SK-N-SH (cell line): ENCODE data around the gene PCOLCE2.

Source experiments
- CHD2 ChIP-seq: fragments of 150-350 bp; IDR thresholded peaks from 2 replicates; pipeline ENCODE4 v1.6.1; 2018; ENCODE audit warnings: low read length; ENCODE audit not compliant: partially characterized antibody
- EP300 ChIP-seq, 2 experiments: IDR thresholded peaks; 2 replicates each; pipeline versions ENCODE4 v1.4.0 to v1.6.1; 2012; ENCODE audit warnings: borderline replicate concordance in 1 of 2, low read depth in 1 of 2, low read length in 1 of 2
- EZH2phosphoT487 ChIP-seq: fragments of 200-600 bp; sonication (generic); IDR thresholded peaks from 2 replicates; pipeline ENCODE4 v1.6.1; 2017; ENCODE audit warnings: low read depth, mixed run types, mild to moderate bottlenecking, antibody characterized with exemption, moderate library complexity, borderline replicate concordance
- FOXM1 ChIP-seq: IDR thresholded peaks from 2 replicates; pipeline ENCODE4 v1.4.0; 2012; ENCODE audit warnings: low read depth, mild to moderate bottlenecking
- JUND ChIP-seq: IDR thresholded peaks from 2 replicates; pipeline ENCODE4 v1.4.0; 2012
- POLR2AphosphoS5 ChIP-seq: IDR thresholded peaks from 2 replicates; pipeline ENCODE4 v1.6.1; 2012; ENCODE audit warnings: low read depth, low read length
- RAD21 ChIP-seq: IDR thresholded peaks from 2 replicates; pipeline ENCODE4 v1.6.1; 2012; ENCODE audit warnings: mild to moderate bottlenecking, low read length
- RFX5 ChIP-seq: IDR thresholded peaks from 2 replicates; pipeline ENCODE4 v1.6.1; 2012; ENCODE audit warnings: mild to moderate bottlenecking, improper control_type of control experiment, low read length
- USF1 ChIP-seq: IDR thresholded peaks from 2 replicates; pipeline ENCODE4 v1.4.0; 2012; ENCODE audit warnings: low read depth, borderline replicate concordance
- YY1 ChIP-seq: IDR thresholded peaks from 2 replicates; pipeline ENCODE4 v1.4.0; 2012; ENCODE audit warnings: low read depth, mild to moderate bottlenecking
- TF ChIP-seq, protein P1 (sequence below): fragments of 200-600 bp; sonication (generic); IDR thresholded peaks from 2 replicates; pipeline ENCODE4 v1.6.1; 2017; ENCODE audit warnings: antibody characterized with exemption, mild to moderate bottlenecking, moderate library complexity
- TF ChIP-seq, protein P2 (sequence below): IDR thresholded peaks from 2 replicates; pipeline ENCODE4 v1.6.1; 2012; ENCODE audit warnings: mild to moderate bottlenecking, low read depth, low read length, moderate library complexity

GRCh38 chr3:142881445-142882224 lies 7.2 kb downstream of the PCOLCE2 start:
- TF ChIP-seq RAD21 = no peak
- TF ChIP-seq, protein P1, sequence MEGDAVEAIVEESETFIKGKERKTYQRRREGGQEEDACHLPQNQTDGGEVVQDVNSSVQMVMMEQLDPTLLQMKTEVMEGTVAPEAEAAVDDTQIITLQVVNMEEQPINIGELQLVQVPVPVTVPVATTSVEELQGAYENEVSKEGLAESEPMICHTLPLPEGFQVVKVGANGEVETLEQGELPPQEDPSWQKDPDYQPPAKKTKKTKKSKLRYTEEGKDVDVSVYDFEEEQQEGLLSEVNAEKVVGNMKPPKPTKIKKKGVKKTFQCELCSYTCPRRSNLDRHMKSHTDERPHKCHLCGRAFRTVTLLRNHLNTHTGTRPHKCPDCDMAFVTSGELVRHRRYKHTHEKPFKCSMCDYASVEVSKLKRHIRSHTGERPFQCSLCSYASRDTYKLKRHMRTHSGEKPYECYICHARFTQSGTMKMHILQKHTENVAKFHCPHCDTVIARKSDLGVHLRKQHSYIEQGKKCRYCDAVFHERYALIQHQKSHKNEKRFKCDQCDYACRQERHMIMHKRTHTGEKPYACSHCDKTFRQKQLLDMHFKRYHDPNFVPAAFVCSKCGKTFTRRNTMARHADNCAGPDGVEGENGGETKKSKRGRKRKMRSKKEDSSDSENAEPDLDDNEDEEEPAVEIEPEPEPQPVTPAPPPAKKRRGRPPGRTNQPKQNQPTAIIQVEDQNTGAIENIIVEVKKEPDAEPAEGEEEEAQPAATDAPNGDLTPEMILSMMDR = no peak
- no peak for TF ChIP-seq USF1
- TF ChIP-seq EZH2phosphoT487 = no peak
- no peak for TF ChIP-seq FOXM1
- TF ChIP-seq YY1 = no peak
- TF ChIP-seq POLR2AphosphoS5 = no peak
- TF ChIP-seq JUND = no peak
- TF ChIP-seq, protein P2, sequence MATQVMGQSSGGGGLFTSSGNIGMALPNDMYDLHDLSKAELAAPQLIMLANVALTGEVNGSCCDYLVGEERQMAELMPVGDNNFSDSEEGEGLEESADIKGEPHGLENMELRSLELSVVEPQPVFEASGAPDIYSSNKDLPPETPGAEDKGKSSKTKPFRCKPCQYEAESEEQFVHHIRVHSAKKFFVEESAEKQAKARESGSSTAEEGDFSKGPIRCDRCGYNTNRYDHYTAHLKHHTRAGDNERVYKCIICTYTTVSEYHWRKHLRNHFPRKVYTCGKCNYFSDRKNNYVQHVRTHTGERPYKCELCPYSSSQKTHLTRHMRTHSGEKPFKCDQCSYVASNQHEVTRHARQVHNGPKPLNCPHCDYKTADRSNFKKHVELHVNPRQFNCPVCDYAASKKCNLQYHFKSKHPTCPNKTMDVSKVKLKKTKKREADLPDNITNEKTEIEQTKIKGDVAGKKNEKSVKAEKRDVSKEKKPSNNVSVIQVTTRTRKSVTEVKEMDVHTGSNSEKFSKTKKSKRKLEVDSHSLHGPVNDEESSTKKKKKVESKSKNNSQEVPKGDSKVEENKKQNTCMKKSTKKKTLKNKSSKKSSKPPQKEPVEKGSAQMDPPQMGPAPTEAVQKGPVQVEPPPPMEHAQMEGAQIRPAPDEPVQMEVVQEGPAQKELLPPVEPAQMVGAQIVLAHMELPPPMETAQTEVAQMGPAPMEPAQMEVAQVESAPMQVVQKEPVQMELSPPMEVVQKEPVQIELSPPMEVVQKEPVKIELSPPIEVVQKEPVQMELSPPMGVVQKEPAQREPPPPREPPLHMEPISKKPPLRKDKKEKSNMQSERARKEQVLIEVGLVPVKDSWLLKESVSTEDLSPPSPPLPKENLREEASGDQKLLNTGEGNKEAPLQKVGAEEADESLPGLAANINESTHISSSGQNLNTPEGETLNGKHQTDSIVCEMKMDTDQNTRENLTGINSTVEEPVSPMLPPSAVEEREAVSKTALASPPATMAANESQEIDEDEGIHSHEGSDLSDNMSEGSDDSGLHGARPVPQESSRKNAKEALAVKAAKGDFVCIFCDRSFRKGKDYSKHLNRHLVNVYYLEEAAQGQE = no peak
- TF ChIP-seq CHD2 = no peak
- TF ChIP-seq RFX5 = no peak
- no peak for TF ChIP-seq EP300 (IDR thresholded peaks at IDR 0.05; ENCODE audit: borderline replicate concordance in 1 of 2, low read depth in 1 of 2, low read length in 1 of 2)
